Endometrial microvascular endothelial cells (primary cell): ENCODE results near the gene AURKAIP1. TPM values are rescaled to one million over a fixed set of nuclear protein-coding genes. Genes with fewer than 3 reads are reported as not detected.
"Not testable (repeated sequence)": the region's sequence is repeated elsewhere in the genome, so short reads cannot be mapped to it uniquely, and the experiment has no call there.

ENCODE experiments used
- in situ Hi-C: cut with HindIII; loops from 2 replicates; pipeline ENCODE4 v1.10.0; 2017; ENCODE audit warnings: low sequenced_read_pairs, low pct_unique_long_range_greater_than_20kb; ENCODE audit errors: inconsistent ontology term
- total RNA-seq: library from RNA; depleted of rRNA; stranded (reverse); fragments of >200 nt; gene quantifications from one replicate; pipeline ENCODE4 v1.2.3, GENCODE V29; 2015; ENCODE audit errors: inconsistent ontology term

Gene AURKAIP1
- total RNA-seq, 1 donor from 2014 or later: 153 TPM

DNA sequence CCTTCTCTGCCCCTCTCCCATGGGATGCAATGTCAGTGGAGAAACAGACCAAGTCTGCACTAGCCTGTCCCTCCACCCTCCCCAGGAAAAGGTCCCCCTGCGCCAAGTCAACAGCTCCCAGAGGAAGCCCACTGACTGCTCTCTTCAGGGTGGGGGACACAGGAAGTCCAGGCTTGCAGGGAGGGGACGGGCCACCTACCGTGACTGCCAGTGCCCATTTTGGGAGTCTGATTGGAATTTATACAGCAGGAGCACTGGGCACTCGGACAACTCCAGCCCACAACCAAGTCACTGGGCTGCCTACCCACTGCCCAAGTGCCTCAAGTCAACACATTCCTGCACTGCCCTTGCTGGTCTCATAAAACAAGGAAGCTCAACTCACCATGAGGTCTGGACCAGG lies 18.0 kb upstream of the AURKAIP1 start:
- in situ Hi-C loops: no loop called here

DNA sequence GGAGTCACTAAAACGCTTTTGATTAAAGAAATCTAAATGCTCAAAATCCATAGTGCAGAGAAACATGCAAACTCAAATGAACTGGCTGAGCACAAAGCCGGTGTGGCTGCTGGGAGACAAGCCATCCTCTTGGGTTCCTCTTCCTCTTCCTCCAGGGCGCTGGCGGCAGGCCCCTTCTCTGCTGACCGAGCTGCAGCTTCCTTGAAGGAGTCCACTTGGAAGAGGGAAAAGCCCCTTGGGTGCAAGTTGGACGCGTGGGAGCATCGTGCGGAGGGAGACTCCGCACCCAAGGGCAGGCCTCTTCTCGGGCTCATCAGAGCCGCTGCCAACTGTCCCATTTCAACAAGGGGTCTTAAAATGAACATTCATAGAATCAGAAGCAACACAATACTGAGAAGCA lies 16.2 kb upstream of the AURKAIP1 start:
- in situ Hi-C loops: no loop called here

DNA sequence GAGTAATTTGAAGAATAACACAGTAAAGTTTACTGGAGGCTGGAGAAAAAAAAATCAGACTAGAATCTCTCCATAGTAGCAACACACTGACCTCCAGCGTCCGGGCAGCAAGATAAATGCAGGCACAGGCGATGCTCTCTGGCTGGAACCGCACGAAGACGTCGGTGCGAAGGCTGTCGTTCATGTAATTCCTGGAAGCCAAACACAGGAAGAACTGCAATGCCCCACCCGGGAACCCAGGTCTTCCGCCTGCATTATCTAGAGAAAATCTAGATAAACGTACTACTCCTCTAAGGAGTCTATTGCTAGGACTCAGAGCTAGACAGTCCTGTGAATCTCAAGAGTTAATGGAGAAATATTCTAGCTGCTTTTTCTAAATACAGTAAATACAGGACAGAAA lies 15.7 kb upstream of the AURKAIP1 start:
- in situ Hi-C loops: no loop called here

DNA sequence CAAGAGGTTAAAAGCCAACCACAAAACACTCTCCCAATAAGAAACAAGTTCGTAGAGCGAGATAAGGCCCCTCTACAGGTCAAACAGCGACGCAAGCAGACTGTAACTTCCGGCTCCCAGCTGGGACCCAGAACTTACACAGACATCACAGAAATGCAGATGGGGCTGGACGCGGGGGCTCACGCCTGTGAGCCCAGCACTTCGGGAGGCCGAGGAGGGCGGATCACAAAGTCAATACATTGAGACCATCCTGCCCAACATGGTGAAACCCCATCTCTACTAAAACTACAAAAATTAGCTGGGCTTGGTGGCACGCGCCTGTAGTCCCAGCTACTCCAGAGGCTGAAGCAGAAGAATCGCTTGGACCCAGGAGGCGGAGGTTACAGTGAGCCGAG lies 13.1 kb upstream of the AURKAIP1 start:
- in situ Hi-C loops: no loop called here

DNA sequence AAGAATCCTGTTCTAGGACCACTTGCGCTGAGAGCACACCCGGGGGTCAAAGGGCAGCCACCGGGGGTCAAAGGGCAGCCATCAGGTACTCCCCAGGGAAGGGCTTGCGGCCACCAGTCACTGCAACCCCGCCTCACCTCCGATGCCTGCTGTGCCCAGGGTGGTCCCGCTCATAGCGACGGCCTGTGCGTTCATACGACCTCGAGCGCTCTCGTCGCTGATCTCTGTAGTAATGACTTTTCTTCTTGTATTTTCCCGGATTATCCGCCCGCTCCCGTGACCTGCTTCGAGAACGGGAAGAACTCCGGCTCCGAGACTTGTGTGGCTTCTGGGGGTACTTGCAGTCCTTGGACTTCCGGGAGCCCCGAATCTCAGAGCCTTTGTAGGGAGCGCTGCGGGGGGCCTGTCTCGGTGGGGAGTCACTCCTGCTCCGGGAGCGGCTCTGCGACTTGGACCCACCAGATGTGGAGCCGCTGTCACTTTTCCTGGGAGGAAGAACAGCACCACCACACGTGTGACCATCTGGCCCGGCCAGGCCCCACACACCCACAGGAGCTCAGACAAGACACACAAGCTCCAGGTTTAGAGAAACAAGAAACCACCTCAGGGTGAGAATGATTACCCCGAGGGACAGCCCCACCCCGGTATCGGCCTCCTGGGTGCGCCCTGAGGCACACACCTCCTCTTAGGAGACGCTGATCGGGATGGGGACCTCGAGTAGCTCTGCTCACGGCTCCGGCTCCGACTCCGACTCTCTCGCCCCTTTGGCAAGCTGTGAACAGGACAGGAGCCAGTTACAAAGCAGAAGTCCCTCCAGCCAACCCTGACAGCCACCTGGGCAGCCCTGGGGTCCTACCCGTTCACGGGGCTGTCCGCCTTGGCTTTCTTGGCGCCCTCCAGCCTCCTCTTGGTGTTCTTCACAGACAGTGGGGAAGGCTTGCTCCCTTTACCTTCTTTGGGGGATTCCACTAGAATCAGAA lies 12.4 kb upstream of the AURKAIP1 start:
- in situ Hi-C loops: no loop called here

DNA sequence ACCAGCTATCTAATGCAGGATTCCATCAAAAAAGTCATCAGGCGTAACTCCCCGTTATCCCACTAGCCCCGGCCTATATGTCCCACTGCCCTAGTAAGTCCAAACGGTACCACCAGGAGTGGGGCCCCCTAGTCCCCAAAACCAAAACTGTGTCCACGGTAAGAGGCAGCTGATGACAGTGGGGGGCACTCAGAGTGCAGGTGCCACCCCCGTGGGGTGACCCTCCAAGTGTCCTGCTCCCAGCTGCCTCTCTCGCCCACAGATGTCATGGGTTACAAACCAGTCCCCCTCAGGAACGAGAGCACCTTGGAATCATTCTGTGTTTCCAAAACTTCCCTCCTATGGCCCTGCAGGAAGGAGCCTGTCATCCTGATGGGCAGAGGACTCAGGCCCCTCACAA lies 10.9 kb upstream of the AURKAIP1 start:
- in situ Hi-C loops: no loop called here

DNA sequence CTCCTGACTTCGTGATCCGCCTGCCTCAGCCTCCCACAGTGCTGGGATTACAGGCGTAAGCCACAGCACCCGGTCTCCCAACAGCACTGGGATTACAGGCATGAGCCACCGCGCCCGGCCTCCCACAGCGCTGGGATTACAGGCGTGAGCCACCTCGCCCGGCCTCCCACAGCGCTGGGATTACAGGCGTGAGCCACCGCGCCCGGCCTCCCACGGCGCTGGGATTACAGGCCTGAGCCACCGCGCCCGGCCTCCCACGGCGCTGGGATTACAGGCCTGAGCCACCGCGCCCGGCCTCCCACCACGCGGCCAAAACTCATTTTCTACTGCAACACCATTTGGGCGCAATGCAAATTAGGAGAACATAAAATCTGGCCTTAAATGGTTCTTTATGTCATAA lies 10.3 kb upstream of the AURKAIP1 start:
- in situ Hi-C loops: not testable (repeated sequence)

DNA sequence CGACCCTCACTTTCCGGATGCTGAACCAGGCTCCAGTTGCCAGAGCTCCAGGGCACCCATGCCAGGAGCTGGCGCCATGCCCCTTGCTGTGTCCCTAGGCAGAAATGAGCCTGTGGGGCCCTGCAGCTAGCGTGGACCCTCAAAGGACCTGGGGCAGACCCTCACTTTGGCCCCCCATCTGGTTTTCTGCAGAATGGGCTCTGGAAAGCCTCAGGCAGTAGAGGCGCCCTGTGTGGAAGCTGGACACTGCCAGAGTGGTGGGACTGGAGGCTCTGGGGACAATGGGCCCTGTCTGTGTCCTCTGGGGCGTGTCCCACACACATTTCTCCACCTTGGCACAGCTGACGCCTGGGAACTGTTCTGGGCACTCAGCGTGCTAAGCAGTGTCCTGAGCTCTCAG lies 6.3 kb upstream of the AURKAIP1 start:
- in situ Hi-C loops: no loop called here

DNA sequence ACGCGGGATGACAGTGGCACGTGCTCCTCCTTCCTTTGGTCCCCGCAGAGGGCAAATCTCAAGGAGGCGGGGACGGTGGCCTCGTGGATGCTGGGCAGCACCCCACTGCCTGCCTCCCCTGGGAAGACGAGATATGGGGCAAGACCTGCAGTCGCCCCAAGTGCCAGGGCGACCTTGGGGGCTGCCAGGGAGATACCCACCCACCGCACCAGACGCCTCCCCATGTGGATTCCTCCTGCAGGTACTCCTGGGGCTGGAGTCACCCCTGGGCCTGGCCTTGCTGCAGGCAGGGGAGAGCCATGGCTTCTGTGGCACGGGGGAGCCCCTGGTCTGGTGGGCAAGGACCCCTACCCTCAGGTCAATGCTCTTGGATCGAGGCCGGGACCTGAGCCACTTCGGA lies 5.9 kb upstream of the AURKAIP1 start:
- in situ Hi-C loops: no loop called here

DNA sequence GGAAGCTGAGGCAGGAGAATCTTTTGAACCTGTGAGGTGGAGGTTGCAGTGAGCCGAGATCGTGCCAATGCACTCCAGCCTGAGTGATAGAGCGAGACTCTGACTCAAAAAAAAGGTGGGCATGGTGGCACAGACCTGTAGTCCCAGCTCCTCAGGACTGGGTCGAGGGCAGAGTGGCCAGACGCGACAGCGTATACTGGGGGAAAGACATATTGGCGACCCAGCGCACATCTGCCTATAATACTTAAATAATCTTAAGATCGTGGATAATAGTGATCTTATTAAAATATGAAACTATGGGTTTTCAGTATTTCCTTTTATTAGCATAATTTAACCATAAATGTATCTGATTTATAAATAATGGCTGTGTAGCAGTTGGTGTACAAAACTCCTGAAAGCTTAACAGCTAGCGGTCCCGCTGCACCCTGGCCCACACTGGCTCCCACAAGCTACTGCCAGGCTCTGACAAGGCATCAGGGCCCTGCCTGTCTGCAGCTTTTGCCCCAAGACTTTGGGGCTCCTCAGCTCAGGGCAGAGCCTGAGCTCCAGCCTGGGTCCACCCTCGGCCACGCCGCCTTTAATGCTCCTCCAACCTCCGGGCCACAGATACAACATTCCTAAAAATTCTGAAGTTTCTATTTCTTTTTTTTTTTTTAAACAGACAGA lies 2.7 kb upstream of the AURKAIP1 start:
- in situ Hi-C loops: no loop called here

DNA sequence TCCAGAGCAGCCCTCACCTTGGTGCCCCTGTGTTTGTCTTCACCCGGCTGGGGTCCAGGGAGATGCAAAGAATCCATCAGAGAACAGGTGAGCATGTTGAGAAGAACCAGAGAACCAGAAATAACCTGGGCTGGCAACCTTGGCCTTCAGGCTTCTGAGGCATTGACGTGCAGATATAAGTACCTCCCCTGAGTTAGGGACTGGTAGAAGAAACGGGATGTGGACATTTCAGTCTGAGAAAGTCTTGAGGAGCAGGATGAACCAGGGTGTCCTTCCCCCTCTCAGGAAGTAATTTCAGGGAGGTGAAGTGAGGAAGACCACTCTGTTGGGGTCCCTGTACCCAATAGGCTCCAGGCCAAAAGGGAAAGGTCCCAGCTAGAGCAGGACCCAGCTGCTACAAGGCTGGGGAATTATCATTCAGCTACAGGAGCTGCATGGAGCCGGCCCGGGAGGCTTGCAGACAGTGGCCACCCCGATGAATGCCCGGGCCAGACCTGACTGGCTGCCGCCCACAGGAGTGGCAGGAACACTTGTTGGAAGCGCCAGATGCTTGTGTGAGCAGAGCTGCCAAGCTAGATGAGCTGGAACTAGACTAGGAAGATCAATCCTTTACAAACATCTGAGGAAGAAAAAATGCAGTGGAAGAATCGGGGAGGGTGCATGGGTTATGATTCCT lies 1.7 kb upstream of the AURKAIP1 start:
- in situ Hi-C loops: no loop called here

DNA sequence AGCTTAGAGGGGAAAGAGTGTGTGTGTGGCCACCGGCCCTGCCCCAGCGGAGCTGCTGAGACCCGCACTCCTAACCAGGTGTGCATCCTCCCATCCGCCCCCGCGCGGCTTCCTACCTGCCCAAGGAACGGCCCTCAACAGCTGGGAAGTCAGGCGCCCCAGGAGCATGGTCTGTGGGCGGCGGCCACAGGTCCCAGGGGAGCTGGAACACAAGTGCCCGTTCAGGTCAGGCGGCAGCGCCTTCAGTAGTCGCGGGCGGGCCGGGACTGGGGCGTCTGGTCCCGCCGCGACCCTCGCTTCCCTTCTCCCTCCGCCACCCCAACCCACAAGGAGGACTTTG lies 448 bp downstream of the AURKAIP1 start:
- in situ Hi-C loops: no loop called here

DNA sequence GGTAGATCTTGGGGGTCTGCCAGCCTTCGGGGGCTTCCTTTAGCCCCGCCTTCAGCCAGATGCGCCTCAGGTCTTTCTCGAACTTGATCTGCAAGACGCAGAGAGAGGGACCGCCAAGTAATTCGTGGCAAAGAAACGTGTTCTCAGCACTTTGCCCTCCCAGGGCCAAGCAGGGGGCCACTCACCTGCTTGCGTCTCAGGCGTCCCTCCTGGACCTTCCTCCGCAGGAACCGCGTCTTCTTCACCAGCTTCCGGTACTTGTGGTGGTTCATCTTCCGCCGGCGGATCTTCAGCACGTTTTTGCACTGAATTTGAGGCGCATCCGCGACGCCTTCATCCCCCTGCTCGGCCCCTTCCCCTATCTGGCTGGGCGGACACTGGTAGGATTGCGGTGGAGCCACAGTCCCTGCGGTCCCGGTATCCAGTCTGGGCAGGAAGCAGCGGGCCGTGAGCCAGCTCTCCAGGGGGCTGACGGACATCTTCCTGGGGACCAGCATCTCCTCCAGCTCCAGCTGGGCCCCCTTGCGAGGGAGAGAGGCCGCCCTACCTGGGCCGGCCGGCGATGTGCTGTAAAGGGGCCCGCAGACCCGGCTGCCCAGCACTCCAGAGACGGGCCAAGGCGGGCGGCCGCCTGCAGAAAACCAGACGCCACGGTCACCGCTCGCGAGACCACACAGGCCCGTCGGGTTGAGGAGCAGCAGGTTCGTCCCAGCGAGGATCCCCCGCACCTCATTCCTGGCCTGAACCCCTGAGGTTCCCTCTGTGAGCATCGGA lies 1.0 kb downstream of the AURKAIP1 start:
- in situ Hi-C loops: no loop called here

DNA sequence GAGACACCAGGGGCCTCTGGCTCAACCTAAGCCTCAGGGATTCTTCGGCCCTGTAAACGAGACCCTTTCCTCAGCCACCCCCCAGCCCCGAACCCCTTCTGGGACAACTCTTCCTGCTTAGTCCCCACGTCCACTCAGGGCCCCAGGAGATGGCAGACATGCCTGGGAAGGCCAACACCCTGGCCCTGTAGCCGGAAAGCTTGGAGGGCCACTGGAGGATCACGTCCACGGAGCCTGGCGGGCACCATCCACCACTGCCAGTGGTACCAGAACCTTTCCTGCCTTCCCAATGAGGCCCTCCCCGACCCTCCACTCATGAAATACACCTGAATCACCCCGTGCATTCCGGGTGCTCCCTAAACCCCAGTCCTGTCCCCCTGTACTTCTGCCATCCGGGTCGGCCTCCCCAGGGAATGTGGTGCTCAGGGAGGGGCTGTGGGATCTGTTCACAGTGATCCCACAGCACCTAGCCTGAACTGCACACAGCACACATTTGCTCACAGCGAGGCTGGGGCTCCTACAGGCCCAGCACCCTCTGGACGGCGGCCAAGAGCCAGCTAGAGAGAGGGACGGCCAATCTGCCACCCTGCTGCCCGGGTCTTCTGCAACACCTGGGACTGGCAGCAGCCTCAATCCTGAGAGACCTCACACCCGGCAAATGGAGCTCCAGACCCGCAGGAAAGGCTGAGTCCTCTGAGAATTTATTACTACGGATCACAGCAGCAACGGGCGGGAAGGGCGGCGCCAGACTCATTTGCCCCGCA lies 1.8 kb downstream of the AURKAIP1 start:
- in situ Hi-C loops: no loop called here

DNA sequence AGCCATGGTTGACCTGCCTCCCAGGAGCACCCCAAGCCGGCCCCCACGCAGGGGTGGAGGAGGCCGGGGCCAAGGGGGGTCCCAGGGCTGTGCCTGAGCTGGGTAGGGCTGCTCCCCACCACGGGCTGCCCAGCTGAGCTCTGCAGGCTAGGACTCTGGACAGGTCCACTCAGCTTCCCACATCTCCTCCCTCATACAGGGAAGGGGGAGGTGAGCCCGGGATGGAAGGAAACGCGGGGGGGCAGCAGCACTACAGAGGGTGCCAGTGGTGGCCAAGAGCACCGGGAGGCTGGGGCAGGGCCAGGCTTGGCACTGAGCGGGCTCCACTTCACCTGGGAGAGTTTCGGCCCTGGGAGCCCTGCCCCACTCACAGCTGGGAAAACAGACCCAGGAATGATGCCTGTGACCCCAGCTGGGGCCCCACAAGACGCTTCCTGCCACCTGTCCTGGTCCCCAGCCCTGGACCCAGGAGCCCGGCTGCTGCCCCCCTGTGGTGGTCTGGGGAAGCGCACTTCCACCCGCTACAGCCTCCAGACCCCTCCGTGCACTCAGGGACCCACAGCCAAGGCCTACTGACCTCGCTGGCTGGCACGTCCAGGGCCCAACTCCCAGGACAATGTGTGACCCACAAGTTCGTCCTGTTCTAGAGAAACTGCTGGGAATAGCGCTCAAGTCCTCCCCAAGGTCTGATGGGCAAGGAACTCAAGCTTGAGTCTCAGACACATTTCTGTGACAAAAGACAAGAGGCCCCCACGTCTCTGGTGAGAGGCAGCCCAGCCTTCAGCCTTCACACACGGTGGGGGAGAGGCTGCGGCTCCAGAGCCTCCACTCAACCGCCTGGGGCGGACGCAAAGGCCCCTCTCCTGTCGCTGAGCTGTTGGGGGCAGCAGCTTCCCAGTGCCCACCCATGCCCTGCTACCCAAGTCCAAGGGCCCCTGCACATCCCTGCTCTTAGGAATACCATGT lies 3.0 kb downstream of the AURKAIP1 start:
- in situ Hi-C loops: no loop called here

DNA sequence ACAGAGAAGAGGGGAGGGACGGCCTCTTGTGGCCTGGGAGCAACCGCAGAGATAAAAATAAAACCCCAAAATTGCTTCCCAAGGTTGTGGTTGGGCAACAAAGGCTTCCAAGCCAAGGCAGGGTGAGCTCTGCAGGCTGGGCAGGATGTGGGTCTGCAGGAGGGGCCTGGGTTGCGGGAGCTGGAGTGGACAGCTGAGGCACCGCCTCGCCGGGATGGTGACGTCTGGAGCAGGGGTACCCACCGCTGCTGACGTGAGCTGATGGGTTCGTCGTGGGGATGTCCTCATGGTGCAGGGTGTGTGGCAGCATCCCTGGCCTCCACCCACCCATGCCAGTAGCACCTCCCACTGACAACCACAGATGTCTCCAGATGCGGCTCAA lies 3.7 kb downstream of the AURKAIP1 start:
- in situ Hi-C loops: no loop called here

DNA sequence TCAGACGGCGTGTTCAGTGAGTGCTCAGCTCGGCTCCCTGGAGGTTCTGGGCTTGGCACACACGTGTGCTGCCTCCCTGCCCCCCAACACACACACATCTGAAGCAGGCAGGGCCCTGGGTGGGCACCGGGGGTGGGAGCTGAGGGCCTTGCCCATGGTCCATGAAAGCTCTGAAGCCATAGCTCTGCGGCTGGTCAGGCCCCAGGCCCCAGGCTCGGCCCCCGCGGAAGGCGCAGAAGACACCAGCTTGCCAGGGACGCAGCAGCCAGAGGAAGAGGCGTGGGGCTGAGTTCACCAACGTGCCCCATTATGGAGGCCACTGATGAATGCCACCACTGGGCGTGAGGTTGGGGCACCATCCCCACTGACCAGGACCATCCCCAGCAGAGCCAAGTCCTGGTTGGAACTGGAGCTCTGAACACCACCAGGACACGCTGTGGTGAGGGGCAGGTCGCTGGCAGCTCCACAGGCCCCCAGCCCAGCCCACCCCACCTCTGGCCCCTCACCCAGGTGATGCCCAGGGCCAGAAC lies 4.2 kb downstream of the AURKAIP1 start:
- in situ Hi-C loops: no loop called here
